ENCODE measurements around the gene DCAKD.
A peak's percentile ranks its signal among the peaks of the same experiment; 100 is the strongest.
"Not testable (repeated sequence)": the region's sequence is repeated elsewhere in the genome, so short reads cannot be mapped to it uniquely, and the experiment has no call there.

Gene DCAKD

GRCh38 chr17:45052052-45052772 is 780 bp upstream of the DCAKD start:
- peak overlapping the region; percentile 55 for H3K4me3 ChIP-seq (ENCODE audit: control insufficient read depth, low read depth, low read length)
- no peak for DNase-seq (ENCODE audit: low read depth)
- TF ChIP-seq CTCF (IDR thresholded peaks at IDR 0.05; ENCODE audit: control insufficient read depth, insufficient read depth, low read depth, low read length, missing control alignments), result no peak

GRCh38 chr17:45051720-45052051 is 254 bp upstream of the DCAKD start:
- H3K4me3 ChIP-seq (ENCODE audit: control insufficient read depth, low read depth, low read length), result not testable (repeated sequence)

GRCh38 chr17:45050481-45051059 is 862 bp downstream of the DCAKD start:
- no peak for TF ChIP-seq CTCF (IDR thresholded peaks at IDR 0.05; ENCODE audit: control insufficient read depth, insufficient read depth, low read depth, low read length, missing control alignments)
- H3K4me3 ChIP-seq (ENCODE audit: control insufficient read depth, low read depth, low read length), result peak overlapping the region; percentile 54
- no peak for DNase-seq (ENCODE audit: low read depth)

More at GRCh38 chr17:45051720-45052051, 254 bp upstream of the DCAKD start:
- not testable (repeated sequence) for DNase-seq (ENCODE audit: low read depth)

GRCh38 chr17:45048795-45049563 is 2.5 kb downstream of the DCAKD start:
- H3K4me3 ChIP-seq (ENCODE audit: control insufficient read depth, low read depth, low read length), result no peak overlapping the region
- DNase-seq (ENCODE audit: low read depth), result no peak
- no peak for TF ChIP-seq CTCF (IDR thresholded peaks at IDR 0.05; ENCODE audit: control insufficient read depth, insufficient read depth, low read depth, low read length, missing control alignments)

GRCh38 chr17:45046537-45047125 is 4.8 kb downstream of the DCAKD start:
- DNase-seq (ENCODE audit: low read depth), result no peak
- TF ChIP-seq CTCF (IDR thresholded peaks at IDR 0.05; ENCODE audit: control insufficient read depth, insufficient read depth, low read depth, low read length, missing control alignments), result no peak
- no peak overlapping the region for H3K4me3 ChIP-seq (ENCODE audit: control insufficient read depth, low read depth, low read length)

- no peak overlapping the region for H3K4me3 ChIP-seq (ENCODE audit: control insufficient read depth, low read depth, low read length)
- no peak for TF ChIP-seq CTCF (IDR thresholded peaks at IDR 0.05; ENCODE audit: control insufficient read depth, insufficient read depth, low read depth, low read length, missing control alignments)
- no peak for DNase-seq (ENCODE audit: low read depth)
These were observed 7.5 kb downstream of the DCAKD start for GRCh38 chr17:45043813-45044540.

All from AG09309 (cell line).